H1 (cell line): ENCODE data around the gene ARHGAP10. TPM values are rescaled to one million over a fixed set of nuclear protein-coding genes. Genes with fewer than 3 reads are reported as not detected.

ENCODE experiments used
- CTCF ChIA-PET: fragments of 300-600 bp; sonication (Branson Sonifier 250); formaldehyde crosslinking; loops from one replicate; lab custom pipeline; 2021; ENCODE audit not compliant: partially characterized antibody; lab: Charles Lee
- POLR2A ChIA-PET: fragments of 300-600 bp; sonication (Branson Sonifier 250); formaldehyde crosslinking; loops from one replicate; lab custom pipeline; 2021; ENCODE audit warnings: inconsistent platforms; ENCODE audit not compliant: partially characterized antibody; lab: Charles Lee
- DNase-seq, 2 experiments: peaks; one replicate each; pipeline versions ENCODE4 v3.0.0 to v3.0.0-alpha.2; 2010 to 2022; ENCODE audit warnings: low spot score in 2 of 2, low read depth in 1 of 2, mixed read lengths in 1 of 2
- FAIRE-seq: peaks from 2 replicates; lab custom pipeline; 2011; peaks lifted over from hg19 to GRCh38; lab: Jason Lieb, UNC
- H2AFZ ChIP-seq: 2 replicates; pipeline ENCODE4 v1.8.1; 2012; ENCODE audit warnings: low read length, inconsistent platforms
- H2AK5ac ChIP-seq: 2 replicates; pipeline ENCODE4 v1.6.1; 2013; ENCODE audit warnings: low read depth, low read length
- H2BK120ac ChIP-seq: replicated peaks from 2 replicates; pipeline ENCODE3; 2013; ENCODE audit warnings: low read depth, low read length, inconsistent platforms
- H2BK12ac ChIP-seq: 2 replicates; pipeline ENCODE4 v1.6.1; 2013; ENCODE audit warnings: low read depth, low read length
- H2BK15ac ChIP-seq: 2 replicates; pipeline ENCODE4 v1.6.1; 2013; ENCODE audit warnings: low read length
- H2BK20ac ChIP-seq: 2 replicates; pipeline ENCODE4 v1.6.1; 2013; ENCODE audit warnings: low read length
- H2BK5ac ChIP-seq: 2 replicates; pipeline ENCODE4 v1.6.1; 2013; ENCODE audit warnings: low read depth, low read length
- H3K14ac ChIP-seq: 2 replicates; pipeline ENCODE4 v1.6.1; 2013; ENCODE audit warnings: inconsistent platforms; ENCODE audit not compliant: insufficient read length
- H3K18ac ChIP-seq: 2 replicates; pipeline ENCODE4 v1.6.1; 2013; ENCODE audit warnings: low read length; ENCODE audit errors: extremely low read depth
- H3K23ac ChIP-seq: 2 replicates; pipeline ENCODE4 v1.6.1; 2013; ENCODE audit warnings: inconsistent platforms; ENCODE audit not compliant: insufficient read length
- H3K23me2 ChIP-seq: 2 replicates; pipeline ENCODE4 v1.6.1; 2013; ENCODE audit warnings: low read depth, low read length
- H3K27ac ChIP-seq: 2 replicates; pipeline ENCODE4 v1.6.1; 2011; ENCODE audit warnings: low read depth, low read length, inconsistent platforms
- H3K27me3 ChIP-seq, 4 experiments: replicated peaks in 1 of 4; 1 replicate in 1 of 4; 2 replicates in 3 of 4; pipeline versions ENCODE4 v1.6.1 to v1.8.1; 2011 to 2013; ENCODE audit warnings: low read length in 3 of 4, mild to moderate bottlenecking in 3 of 4, inconsistent platforms in 2 of 4, mixed read lengths in 2 of 4, moderate library complexity in 1 of 4; ENCODE audit not compliant: control insufficient read depth in 3 of 4, insufficient read depth in 3 of 4; ENCODE audit errors: extremely low read depth in 1 of 4
- H3K36me3 ChIP-seq, 4 experiments: 2 replicates each; pipeline versions ENCODE4 v1.6.1 to v1.8.1; 2011 to 2013; ENCODE audit warnings: mild to moderate bottlenecking in 4 of 4, low read length in 3 of 4, moderate library complexity in 2 of 4, control low read depth in 1 of 4, inconsistent platforms in 1 of 4; ENCODE audit not compliant: insufficient read depth in 4 of 4, control insufficient read depth in 2 of 4
- H3K4ac ChIP-seq: replicated peaks from 2 replicates; pipeline ENCODE3; 2013; ENCODE audit warnings: low read length, low read depth, mixed read lengths, inconsistent platforms; ENCODE audit not compliant: insufficient read length
- H3K4me1 ChIP-seq, 4 experiments: replicated peaks in 1 of 4; 1 replicate in 1 of 4; 2 replicates in 3 of 4; pipeline versions ENCODE4 v1.6.1 to v1.8.1; 2011 to 2013; ENCODE audit warnings: low read length in 3 of 4, inconsistent platforms in 2 of 4, mixed read lengths in 1 of 4; ENCODE audit not compliant: insufficient read depth in 4 of 4, control insufficient read depth in 3 of 4
- H3K4me2 ChIP-seq, 2 experiments: 2 replicates each; pipeline versions ENCODE4 v1.6.1 to v1.8.1; 2011 to 2013; ENCODE audit warnings: low read depth in 2 of 2, low read length in 2 of 2, control low read depth in 1 of 2, inconsistent platforms in 1 of 2, mild to moderate bottlenecking in 1 of 2; ENCODE audit not compliant: insufficient read depth in 1 of 2
- H3K4me3 ChIP-seq, 4 experiments: fragments of 200-600, 300-600 bp in 1 of 4; sonication (generic), shearing (Covaris generic), sonication (Bioruptor Twin) in 1 of 4; 2 replicates each; pipeline versions ENCODE4 v1.5.1 to v1.8.1; 2011 to 2016; ENCODE audit warnings: low read length in 4 of 4, low read depth in 3 of 4, control low read depth in 2 of 4, inconsistent platforms in 2 of 4, mild to moderate bottlenecking in 2 of 4, mixed read lengths in 1 of 4, moderate library complexity in 1 of 4; ENCODE audit not compliant: insufficient read depth in 2 of 4; ENCODE audit errors: extremely low read depth in 1 of 4
- H3K56ac ChIP-seq: replicated peaks from 2 replicates; pipeline ENCODE3; 2013; ENCODE audit warnings: low read depth, mild to moderate bottlenecking, mixed read lengths, low read length, inconsistent platforms; ENCODE audit not compliant: insufficient read length
- H3K79me1 ChIP-seq: 2 replicates; pipeline ENCODE4 v1.6.1; 2013; ENCODE audit warnings: low read depth, low read length, control low read depth
- H3K79me2 ChIP-seq, 2 experiments: 2 replicates each; pipeline versions ENCODE4 v1.6.1 to v1.8.1; 2012 to 2013; ENCODE audit warnings: low read length in 2 of 2, mild to moderate bottlenecking in 2 of 2, inconsistent platforms in 1 of 2; ENCODE audit not compliant: insufficient read depth in 2 of 2, control insufficient read depth in 1 of 2
- H3K9ac ChIP-seq, 4 experiments: replicated peaks in 1 of 4; 1 replicate in 1 of 4; 2 replicates in 3 of 4; pipeline versions ENCODE4 v1.6.1 to v1.8.1; 2011 to 2013; ENCODE audit warnings: low read depth in 3 of 4, low read length in 3 of 4, control low read depth in 2 of 4, mild to moderate bottlenecking in 2 of 4, moderate library complexity in 2 of 4, inconsistent platforms in 1 of 4; ENCODE audit errors: extremely low read depth in 1 of 4
- H3K9me3 ChIP-seq, 2 experiments: 2 replicates each; pipeline versions ENCODE4 v1.6.1 to v1.8.1; 2012 to 2013; ENCODE audit warnings: mild to moderate bottlenecking in 2 of 2, moderate library complexity in 2 of 2, control low read depth in 1 of 2, inconsistent platforms in 1 of 2, low read depth in 1 of 2, low read length in 1 of 2, mixed read lengths in 1 of 2; ENCODE audit not compliant: insufficient read depth in 2 of 2
- H4K20me1 ChIP-seq, 2 experiments: replicated peaks in 1 of 2; 2 replicates each; pipeline versions ENCODE3 to v1.8.1; 2011 to 2013; ENCODE audit warnings: inconsistent platforms in 2 of 2, low read length in 2 of 2, mild to moderate bottlenecking in 1 of 2; ENCODE audit not compliant: insufficient read depth in 2 of 2, control insufficient read depth in 1 of 2
- H4K5ac ChIP-seq: 2 replicates; pipeline ENCODE4 v1.6.1; 2013; ENCODE audit warnings: low read length, low read depth, mixed read lengths, inconsistent platforms; ENCODE audit not compliant: insufficient read length
- H4K8ac ChIP-seq: 2 replicates; pipeline ENCODE4 v1.8.0; 2013; ENCODE audit warnings: mild to moderate bottlenecking, moderate library complexity, low read length, inconsistent platforms; ENCODE audit not compliant: insufficient read depth; ENCODE audit errors: extremely low read depth
- H4K91ac ChIP-seq: replicated peaks from 2 replicates; pipeline ENCODE3; 2013; ENCODE audit warnings: low read length, mixed read lengths, inconsistent platforms; ENCODE audit not compliant: insufficient read length
- BACH1 ChIP-seq: IDR thresholded peaks from 2 replicates; pipeline ENCODE4 v1.6.1; 2012; ENCODE audit warnings: low read length, improper control_type of control experiment
- GABPA ChIP-seq: IDR thresholded peaks from 2 replicates; pipeline ENCODE4 v1.6.1; 2011; ENCODE audit warnings: mild to moderate bottlenecking, low read length, moderate library complexity, borderline replicate concordance; ENCODE audit not compliant: insufficient read depth
- JUN ChIP-seq: IDR thresholded peaks from 2 replicates; pipeline ENCODE4 v1.6.1; 2011; ENCODE audit warnings: low read depth, mild to moderate bottlenecking, improper control_type of control experiment, low read length
- MAX ChIP-seq: IDR thresholded peaks from 2 replicates; pipeline ENCODE4 v1.6.1; 2012; ENCODE audit warnings: inconsistent platforms
- PHF8 ChIP-seq: fragments of 200-600 bp; sonication (generic); conservative IDR thresholded peaks from 2 replicates; pipeline ENCODE4 v1.7.1; 2012; ENCODE audit warnings: low read depth, mild to moderate bottlenecking, inconsistent platforms, low read length, moderate library complexity
- POU5F1 ChIP-seq: IDR thresholded peaks from 2 replicates; pipeline ENCODE4 v1.6.1; 2011; ENCODE audit warnings: low read depth, mild to moderate bottlenecking, low read length, moderate library complexity
- RBBP5 ChIP-seq: IDR thresholded peaks from 2 replicates; pipeline ENCODE4 v1.7.1; 2012; ENCODE audit warnings: low read depth, mild to moderate bottlenecking, inconsistent platforms, low read length, moderate library complexity, borderline replicate concordance
- SAP30 ChIP-seq: fragments of 300-600 bp; sonication (generic); IDR thresholded peaks from 2 replicates; pipeline ENCODE4 v1.7.1; 2012; ENCODE audit warnings: low read length, moderate library complexity, mild to moderate bottlenecking, inconsistent platforms; ENCODE audit not compliant: insufficient read depth, insufficient replicate concordance
- SIX5 ChIP-seq: IDR thresholded peaks from 2 replicates; pipeline ENCODE4 v1.6.1; 2011; ENCODE audit warnings: mild to moderate bottlenecking, low read depth, low read length
- TEAD4 ChIP-seq: IDR thresholded peaks from 2 replicates; pipeline ENCODE4 v1.6.1; 2012; ENCODE audit warnings: low read depth, low read length, inconsistent platforms, mixed read lengths
- USF2 ChIP-seq: IDR thresholded peaks from 2 replicates; pipeline ENCODE4 v1.6.1; 2011; ENCODE audit warnings: low read length, improper control_type of control experiment
- ZNF274 ChIP-seq: IDR thresholded peaks from 2 replicates; pipeline ENCODE4 v1.7.0; 2012; ENCODE audit warnings: low read length, borderline replicate concordance; ENCODE audit errors: extremely low read depth
- WGBS, 2 experiments: shearing (Covaris generic) in 1 of 2; methylation state at CpG; one replicate each; pipeline versions ENCODE4 v1.1.6 to v1.1.7; 2013 to 2015; ENCODE audit warnings: low lambda C conversion rate in 2 of 2, mixed read lengths in 2 of 2, inconsistent platforms in 1 of 2, low coverage in 1 of 2, missing lambda C conversion rate in 1 of 2; ENCODE audit not compliant: insufficient replicate concordance in 2 of 2, insufficient coverage in 1 of 2, insufficient read length in 1 of 2; ENCODE audit errors: extremely low coverage in 1 of 2, missing lambda C conversion rate in 1 of 2; 5-methylcytosine and 5-hydroxymethylcytosine counted together
- polyA plus RNA-seq, 7 experiments: library from polyadenylated mRNA; depleted of rRNA in 3 of 7; stranded (reverse) in 5 of 7; unstranded in 2 of 7; fragments of >200 nt in 5 of 7; fragments of 200-250 nt in 2 of 7; gene quantifications; 1 replicate in 5 of 7; 2 replicates in 1 of 7; 4 replicates in 1 of 7; pipeline versions ENCODE4 v1.2.1 to v1.2.3, GENCODE V29; 2011 to 2013; ENCODE audit warnings: missing spikeins in 2 of 7, mixed read lengths in 2 of 7
- total RNA-seq: library from RNA; stranded (reverse); fragmentation: NEBNext Ultra II Directional; extraction: Animal tissue kit (Norgen Biotek cat#: 25700); gene quantifications from 2 replicates; pipeline ENCODE4 v1.2.1, GENCODE V29; 2021

Gene ARHGAP10
- total and polyA plus RNA-seq, 2 of the 8 experiments (the other 6 are each of a cell fraction or from before 2014, with no cell fraction given), result 3.7 to 6.1 TPM

GRCh38 chr4:147815741-147816140 is 83.9 kb downstream of the ARHGAP10 start:
- Histone ChIP-seq H3K79me1 (no peaks in the 10 kb centered on the region), H2BK120ac (no peak overlapping the region), H3K14ac (no peak overlapping the region), H4K5ac (no peak overlapping the region), H3K56ac (no peak overlapping the region), H2BK15ac (no peak overlapping the region), H3K36me3 (no peaks in the 10 kb centered on the region), H3K27ac (no peak overlapping the region), H2BK5ac (no peak overlapping the region), H2AK5ac (no peak overlapping the region), H2AFZ (no peak overlapping the region), H2BK20ac (no peak overlapping the region), H3K18ac (no peak overlapping the region), H3K23me2 (no peaks in the 10 kb centered on the region), H4K91ac (no peak overlapping the region), H3K23ac (no peak overlapping the region), H2BK12ac (no peak overlapping the region), H3K9me3 (no peaks in the 10 kb centered on the region), H3K4me2 (no peak overlapping the region), H3K79me2 (no peaks in the 10 kb centered on the region), H3K27me3 (no peaks in the 10 kb centered on the region), H4K20me1 (no peaks in the 10 kb centered on the region), H3K4me1 (no peaks in the 10 kb centered on the region; a peak in 2 of 7 replicates), H3K4me3 (no peak overlapping the region), H3K4ac (no peak overlapping the region), H3K9ac (no peak overlapping the region), H4K8ac (no peak overlapping the region)
- FAIRE-seq, result no peak
- no peak for TF ChIP-seq ZNF274
- no peak for TF ChIP-seq MAX
- TF ChIP-seq BACH1, result no peak
- no peak for TF ChIP-seq SIX5
- TF ChIP-seq RBBP5, result no peak
- TF ChIP-seq PHF8, result no peak
- no peak for TF ChIP-seq TEAD4
- no peak for TF ChIP-seq GABPA
- no peak for TF ChIP-seq JUN
- TF ChIP-seq SAP30, result no peak
- TF ChIP-seq USF2, result no peak
- TF ChIP-seq POU5F1, result no peak
- CTCF ChIA-PET, result interaction anchor here (0.6 to 2.0 kb wide), 5 partner anchors 10 to 50 kb away, joined by 3 to 7 read pairs (median 5); no protein-coding TSS in a partner anchor
- POLR2A ChIA-PET, result no interaction called here
- DNase-seq, result no peak
- WGBS, 2 experiments, result 93% methylated on average over 5 of the region's 5 CpGs; no CpG with 5 or more reads in 1 of the 2 experiments
